HEK293 (cell line): ENCODE results near the gene UBXN6.
A peak's percentile ranks its signal among the peaks of the same experiment; 100 is the strongest.

ENCODE experiments used
- GLIS1 ChIP-seq: fragments of 450-650 bp; formaldehyde crosslinking; IDR thresholded peaks from 2 replicates; pipeline ENCODE4 v1.5.1; 2016; ENCODE audit warnings: missing biosample characterization, missing genetic modification characterization
- HOXA7 ChIP-seq: sonication (generic); formaldehyde crosslinking; IDR thresholded peaks from 2 replicates; pipeline ENCODE4 v1.8.1; 2022; ENCODE audit warnings: missing genetic modification reagents, borderline replicate concordance
- KLF10 ChIP-seq: fragments of 450-650 bp; IDR thresholded peaks from 2 replicates; pipeline ENCODE4 v1.5.1; 2018; ENCODE audit warnings: missing biosample characterization, mild to moderate bottlenecking, missing genetic modification characterization
- KLF8 ChIP-seq: fragments of 450-650 bp; formaldehyde crosslinking; IDR thresholded peaks from 2 replicates; pipeline ENCODE4 v1.5.1; 2016; ENCODE audit warnings: missing biosample characterization, missing genetic modification characterization
- PRDM1 ChIP-seq: fragments of 450-650 bp; formaldehyde crosslinking; IDR thresholded peaks from 2 replicates; pipeline ENCODE4; 2016; ENCODE audit warnings: missing biosample characterization, missing genetic modification characterization
- TRIM28 ChIP-seq: IDR thresholded peaks from 2 replicates; pipeline ENCODE4 v1.6.1; 2011; ENCODE audit warnings: low read length, control low read depth, borderline replicate concordance
- WT1 ChIP-seq: fragments of 450-650 bp; formaldehyde crosslinking; IDR thresholded peaks from 2 replicates; pipeline ENCODE4 v1.5.1; 2016; ENCODE audit warnings: missing biosample characterization, missing genetic modification characterization
- ZEB2 ChIP-seq: fragments of 450-650 bp; formaldehyde crosslinking; IDR thresholded peaks from 2 replicates; pipeline ENCODE4 v1.5.1; 2016; ENCODE audit warnings: missing biosample characterization, missing genetic modification characterization
- ZFP41 ChIP-seq: fragments of 450-650 bp; formaldehyde crosslinking; IDR thresholded peaks from 2 replicates; pipeline ENCODE4 v1.5.1; 2016; ENCODE audit warnings: missing biosample characterization, missing genetic modification characterization, borderline replicate concordance
- ZNF211 ChIP-seq: fragments of 450-650 bp; formaldehyde crosslinking; IDR thresholded peaks from 2 replicates; pipeline ENCODE4 v1.5.1; 2016; ENCODE audit warnings: low read depth, missing biosample characterization, missing genetic modification characterization
- ZNF248 ChIP-seq: fragments of 450-650 bp; formaldehyde crosslinking; IDR thresholded peaks from 2 replicates; pipeline ENCODE4 v1.5.1; 2017; ENCODE audit warnings: missing biosample characterization, missing genetic modification characterization
- ZNF366 ChIP-seq: fragments of 450-650 bp; formaldehyde crosslinking; conservative IDR thresholded peaks from 2 replicates; pipeline ENCODE4 v1.5.1; 2016; ENCODE audit warnings: missing biosample characterization, missing genetic modification characterization
- ZNF521 ChIP-seq: fragments of 450-650 bp; formaldehyde crosslinking; IDR thresholded peaks from 2 replicates; pipeline ENCODE4 v1.5.1; 2017; ENCODE audit warnings: missing biosample characterization, mild to moderate bottlenecking, missing genetic modification characterization
- ZNF549 ChIP-seq: fragments of 450-650 bp; IDR thresholded peaks from 2 replicates; pipeline ENCODE4 v1.5.1; 2018; ENCODE audit warnings: missing biosample characterization, missing genetic modification characterization, mild to moderate bottlenecking, inconsistent platforms, moderate library complexity
- ZNF558 ChIP-seq: fragments of 450-650 bp; formaldehyde crosslinking; IDR thresholded peaks from 2 replicates; pipeline ENCODE4 v1.5.1; 2016; ENCODE audit warnings: missing biosample characterization, missing genetic modification characterization
- ZNF561 ChIP-seq: fragments of 450-650 bp; IDR thresholded peaks from 2 replicates; pipeline ENCODE4 v1.5.1; 2018; ENCODE audit warnings: missing biosample characterization, missing genetic modification characterization, borderline replicate concordance
- ZNF626 ChIP-seq: fragments of 450-650 bp; sonication (Bioruptor Pico); formaldehyde crosslinking; IDR thresholded peaks from 2 replicates; pipeline ENCODE4 v1.5.1; 2018; ENCODE audit warnings: missing biosample characterization, missing genetic modification characterization, inconsistent platforms
- ZNF664 ChIP-seq: fragments of 450-650 bp; formaldehyde crosslinking; IDR thresholded peaks from 2 replicates; pipeline ENCODE4 v1.5.1; 2016; ENCODE audit warnings: missing biosample characterization, missing genetic modification characterization
- ZNF670 ChIP-seq: fragments of 450-650 bp; formaldehyde crosslinking; IDR thresholded peaks from 2 replicates; pipeline ENCODE4 v1.5.1; 2016; ENCODE audit warnings: missing biosample characterization, missing genetic modification characterization, low read depth
- ZNF677 ChIP-seq: fragments of 450-650 bp; IDR thresholded peaks from 2 replicates; pipeline ENCODE4 v1.5.0; 2018; ENCODE audit warnings: missing biosample characterization, mild to moderate bottlenecking, missing genetic modification characterization, moderate library complexity
- ZNF707 ChIP-seq: fragments of 450-650 bp; formaldehyde crosslinking; IDR thresholded peaks from 2 replicates; pipeline ENCODE4 v1.5.1; 2016; ENCODE audit warnings: missing biosample characterization, missing genetic modification characterization
- ZNF792 ChIP-seq: fragments of 450-650 bp; formaldehyde crosslinking; IDR thresholded peaks from 2 replicates; pipeline ENCODE4 v1.5.1; 2016; ENCODE audit warnings: missing biosample characterization, missing genetic modification characterization
- TF ChIP-seq, protein P1 (sequence below): fragments of 450-650 bp; formaldehyde crosslinking; IDR thresholded peaks from 2 replicates; pipeline ENCODE4 v1.5.1; 2016; ENCODE audit warnings: missing biosample characterization, missing genetic modification characterization
- TF ChIP-seq, protein P2 (sequence below): fragments of 450-650 bp; formaldehyde crosslinking; IDR thresholded peaks from 2 replicates; pipeline ENCODE4 v1.5.1; 2017; ENCODE audit warnings: missing biosample characterization, missing genetic modification characterization
- TF ChIP-seq, protein P3 (sequence below): fragments of 450-650 bp; IDR thresholded peaks from 2 replicates; pipeline ENCODE4 v1.5.1; 2018; ENCODE audit warnings: missing biosample characterization, mild to moderate bottlenecking, missing genetic modification characterization
- TF ChIP-seq, protein P4 (sequence below): fragments of 450-650 bp; formaldehyde crosslinking; IDR thresholded peaks from 2 replicates; pipeline ENCODE4 v1.5.1; 2016; ENCODE audit warnings: missing biosample characterization, missing genetic modification characterization
- TF ChIP-seq, protein P5 (sequence below): sonication (generic); formaldehyde crosslinking; IDR thresholded peaks from 2 replicates; pipeline ENCODE4 v1.8.1; 2022; ENCODE audit warnings: mild to moderate bottlenecking, moderate library complexity, missing genetic modification reagents
- TF ChIP-seq, protein P6 (sequence below): fragments of 450-650 bp; formaldehyde crosslinking; IDR thresholded peaks from 2 replicates; pipeline ENCODE4 v1.5.1; 2016; ENCODE audit warnings: missing biosample characterization, missing genetic modification characterization

The UBXN6 gene

DNA sequence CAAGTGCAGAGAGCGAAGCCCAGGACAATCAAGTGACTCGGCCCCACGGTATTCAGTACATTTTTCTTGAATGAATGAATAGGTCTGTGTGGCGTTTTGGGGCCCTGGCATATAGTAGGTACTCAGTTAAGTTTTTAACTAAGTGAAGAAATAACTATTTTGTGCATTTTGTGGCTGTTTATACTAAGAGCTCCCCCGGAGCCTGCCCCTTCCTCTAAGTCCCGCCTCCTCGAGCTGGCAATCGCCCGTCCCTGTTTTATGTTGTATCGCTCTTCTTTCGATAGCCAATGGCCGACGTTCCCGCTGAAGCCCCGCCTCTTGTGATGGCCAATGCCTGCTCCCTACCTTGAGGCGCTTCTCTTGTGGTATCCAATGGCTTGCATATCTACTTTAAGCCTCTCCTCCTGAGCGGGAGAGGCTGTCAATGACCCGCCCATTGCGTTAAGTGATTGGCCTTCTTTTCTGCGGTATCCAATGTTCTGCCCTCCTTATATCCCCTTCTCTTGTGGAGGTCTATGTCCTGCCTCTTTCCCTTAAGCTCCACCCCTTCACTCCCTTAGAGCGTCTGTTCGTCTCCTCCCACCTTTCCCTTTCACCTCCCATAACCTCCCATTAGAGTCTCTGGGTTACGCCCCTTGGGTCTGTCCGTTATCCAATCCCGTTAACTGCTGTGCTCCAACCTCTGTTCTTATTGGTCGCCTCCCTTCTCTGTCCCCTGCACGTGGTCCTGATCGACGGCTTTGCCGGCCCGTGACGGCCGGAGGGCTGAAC, 14.0 kb upstream of the UBXN6 start (continued):
- peak; percentile 91 for TF ChIP-seq WT1 (tag by site-specific recombination)
- TF ChIP-seq ZNF211 = no peak
- peak; percentile 98 for TF ChIP-seq ZNF664 (tag by site-specific recombination)
- TF ChIP-seq, protein P1, sequence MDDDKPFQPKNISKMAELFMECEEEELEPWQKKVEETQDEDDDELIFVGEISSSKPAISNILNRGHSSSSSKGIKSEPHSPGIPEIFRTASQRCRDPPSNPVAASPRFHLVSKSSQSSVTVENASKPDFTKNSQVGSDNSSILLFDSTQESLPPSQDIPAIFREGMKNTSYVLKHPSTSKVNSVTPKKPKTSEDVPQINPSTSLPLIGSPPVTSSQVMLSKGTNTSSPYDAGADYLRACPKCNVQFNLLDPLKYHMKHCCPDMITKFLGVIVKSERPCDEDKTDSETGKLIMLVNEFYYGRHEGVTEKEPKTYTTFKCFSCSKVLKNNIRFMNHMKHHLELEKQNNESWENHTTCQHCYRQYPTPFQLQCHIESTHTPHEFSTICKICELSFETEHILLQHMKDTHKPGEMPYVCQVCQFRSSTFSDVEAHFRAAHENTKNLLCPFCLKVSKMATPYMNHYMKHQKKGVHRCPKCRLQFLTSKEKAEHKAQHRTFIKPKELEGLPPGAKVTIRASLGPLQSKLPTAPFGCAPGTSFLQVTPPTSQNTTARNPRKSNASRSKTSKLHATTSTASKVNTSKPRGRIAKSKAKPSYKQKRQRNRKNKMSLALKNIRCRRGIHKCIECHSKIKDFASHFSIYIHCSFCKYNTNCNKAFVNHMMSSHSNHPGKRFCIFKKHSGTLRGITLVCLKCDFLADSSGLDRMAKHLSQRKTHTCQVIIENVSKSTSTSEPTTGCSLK (tag by site-specific recombination) = no peak
- peak; percentile 100 for TF ChIP-seq ZNF366
- TF ChIP-seq, protein P2, sequence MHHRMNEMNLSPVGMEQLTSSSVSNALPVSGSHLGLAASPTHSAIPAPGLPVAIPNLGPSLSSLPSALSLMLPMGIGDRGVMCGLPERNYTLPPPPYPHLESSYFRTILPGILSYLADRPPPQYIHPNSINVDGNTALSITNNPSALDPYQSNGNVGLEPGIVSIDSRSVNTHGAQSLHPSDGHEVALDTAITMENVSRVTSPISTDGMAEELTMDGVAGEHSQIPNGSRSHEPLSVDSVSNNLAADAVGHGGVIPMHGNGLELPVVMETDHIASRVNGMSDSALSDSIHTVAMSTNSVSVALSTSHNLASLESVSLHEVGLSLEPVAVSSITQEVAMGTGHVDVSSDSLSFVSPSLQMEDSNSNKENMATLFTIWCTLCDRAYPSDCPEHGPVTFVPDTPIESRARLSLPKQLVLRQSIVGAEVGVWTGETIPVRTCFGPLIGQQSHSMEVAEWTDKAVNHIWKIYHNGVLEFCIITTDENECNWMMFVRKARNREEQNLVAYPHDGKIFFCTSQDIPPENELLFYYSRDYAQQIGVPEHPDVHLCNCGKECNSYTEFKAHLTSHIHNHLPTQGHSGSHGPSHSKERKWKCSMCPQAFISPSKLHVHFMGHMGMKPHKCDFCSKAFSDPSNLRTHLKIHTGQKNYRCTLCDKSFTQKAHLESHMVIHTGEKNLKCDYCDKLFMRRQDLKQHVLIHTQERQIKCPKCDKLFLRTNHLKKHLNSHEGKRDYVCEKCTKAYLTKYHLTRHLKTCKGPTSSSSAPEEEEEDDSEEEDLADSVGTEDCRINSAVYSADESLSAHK (tag by site-specific recombination) = no peak
- TF ChIP-seq, protein P3, sequence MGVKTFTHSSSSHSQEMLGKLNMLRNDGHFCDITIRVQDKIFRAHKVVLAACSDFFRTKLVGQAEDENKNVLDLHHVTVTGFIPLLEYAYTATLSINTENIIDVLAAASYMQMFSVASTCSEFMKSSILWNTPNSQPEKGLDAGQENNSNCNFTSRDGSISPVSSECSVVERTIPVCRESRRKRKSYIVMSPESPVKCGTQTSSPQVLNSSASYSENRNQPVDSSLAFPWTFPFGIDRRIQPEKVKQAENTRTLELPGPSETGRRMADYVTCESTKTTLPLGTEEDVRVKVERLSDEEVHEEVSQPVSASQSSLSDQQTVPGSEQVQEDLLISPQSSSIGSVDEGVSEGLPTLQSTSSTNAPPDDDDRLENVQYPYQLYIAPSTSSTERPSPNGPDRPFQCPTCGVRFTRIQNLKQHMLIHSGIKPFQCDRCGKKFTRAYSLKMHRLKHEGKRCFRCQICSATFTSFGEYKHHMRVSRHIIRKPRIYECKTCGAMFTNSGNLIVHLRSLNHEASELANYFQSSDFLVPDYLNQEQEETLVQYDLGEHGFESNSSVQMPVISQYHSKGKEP (tag by site-specific recombination) = peak; percentile 12; the same call in 1 of the 2 replicates
- peak; percentile 35; the same call in 1 of the 2 replicates for TF ChIP-seq KLF10 (tag by site-specific recombination)
- TF ChIP-seq ZNF707 (tag by site-specific recombination) = no peak
- peak; percentile 56; the same call in 1 of the 2 replicates for TF ChIP-seq GLIS1
- TF ChIP-seq, protein P4, sequence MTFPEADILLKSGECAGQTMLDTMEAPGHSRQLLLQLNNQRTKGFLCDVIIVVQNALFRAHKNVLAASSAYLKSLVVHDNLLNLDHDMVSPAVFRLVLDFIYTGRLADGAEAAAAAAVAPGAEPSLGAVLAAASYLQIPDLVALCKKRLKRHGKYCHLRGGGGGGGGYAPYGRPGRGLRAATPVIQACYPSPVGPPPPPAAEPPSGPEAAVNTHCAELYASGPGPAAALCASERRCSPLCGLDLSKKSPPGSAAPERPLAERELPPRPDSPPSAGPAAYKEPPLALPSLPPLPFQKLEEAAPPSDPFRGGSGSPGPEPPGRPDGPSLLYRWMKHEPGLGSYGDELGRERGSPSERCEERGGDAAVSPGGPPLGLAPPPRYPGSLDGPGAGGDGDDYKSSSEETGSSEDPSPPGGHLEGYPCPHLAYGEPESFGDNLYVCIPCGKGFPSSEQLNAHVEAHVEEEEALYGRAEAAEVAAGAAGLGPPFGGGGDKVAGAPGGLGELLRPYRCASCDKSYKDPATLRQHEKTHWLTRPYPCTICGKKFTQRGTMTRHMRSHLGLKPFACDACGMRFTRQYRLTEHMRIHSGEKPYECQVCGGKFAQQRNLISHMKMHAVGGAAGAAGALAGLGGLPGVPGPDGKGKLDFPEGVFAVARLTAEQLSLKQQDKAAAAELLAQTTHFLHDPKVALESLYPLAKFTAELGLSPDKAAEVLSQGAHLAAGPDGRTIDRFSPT (tag by site-specific recombination) = no peak
- no peak for TF ChIP-seq HOXA7
- TF ChIP-seq, protein P5, sequence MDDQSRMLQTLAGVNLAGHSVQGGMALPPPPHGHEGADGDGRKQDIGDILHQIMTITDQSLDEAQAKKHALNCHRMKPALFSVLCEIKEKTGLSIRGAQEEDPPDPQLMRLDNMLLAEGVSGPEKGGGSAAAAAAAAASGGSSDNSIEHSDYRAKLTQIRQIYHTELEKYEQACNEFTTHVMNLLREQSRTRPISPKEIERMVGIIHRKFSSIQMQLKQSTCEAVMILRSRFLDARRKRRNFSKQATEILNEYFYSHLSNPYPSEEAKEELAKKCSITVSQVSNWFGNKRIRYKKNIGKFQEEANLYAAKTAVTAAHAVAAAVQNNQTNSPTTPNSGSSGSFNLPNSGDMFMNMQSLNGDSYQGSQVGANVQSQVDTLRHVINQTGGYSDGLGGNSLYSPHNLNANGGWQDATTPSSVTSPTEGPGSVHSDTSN = peak; percentile 99
- 0 out of 2 replicates have a peak, but pooled peaks have one; percentile 38 for TF ChIP-seq ZNF561
- no peak for TF ChIP-seq ZNF670 (tag by site-specific recombination)
- no peak for TF ChIP-seq ZNF521 (tag by site-specific recombination)
- TF ChIP-seq ZNF677 (tag by site-specific recombination) = no peak
- TF ChIP-seq KLF8 (tag by site-specific recombination) = peak; percentile 86
- TF ChIP-seq TRIM28 = no peak
- TF ChIP-seq ZFP41 = no peak
- TF ChIP-seq ZNF248 = no peak
- no peak for TF ChIP-seq ZNF549
- no peak for TF ChIP-seq ZNF792 (tag by site-specific recombination)
- peak; percentile 16; the same call in 1 of the 2 replicates for TF ChIP-seq ZEB2
- TF ChIP-seq ZNF626 (tag by site-specific recombination) = no peak
- TF ChIP-seq PRDM1 (tag by site-specific recombination) = no peak
- no peak for TF ChIP-seq ZNF558 (tag by site-specific recombination)
- TF ChIP-seq, protein P6, sequence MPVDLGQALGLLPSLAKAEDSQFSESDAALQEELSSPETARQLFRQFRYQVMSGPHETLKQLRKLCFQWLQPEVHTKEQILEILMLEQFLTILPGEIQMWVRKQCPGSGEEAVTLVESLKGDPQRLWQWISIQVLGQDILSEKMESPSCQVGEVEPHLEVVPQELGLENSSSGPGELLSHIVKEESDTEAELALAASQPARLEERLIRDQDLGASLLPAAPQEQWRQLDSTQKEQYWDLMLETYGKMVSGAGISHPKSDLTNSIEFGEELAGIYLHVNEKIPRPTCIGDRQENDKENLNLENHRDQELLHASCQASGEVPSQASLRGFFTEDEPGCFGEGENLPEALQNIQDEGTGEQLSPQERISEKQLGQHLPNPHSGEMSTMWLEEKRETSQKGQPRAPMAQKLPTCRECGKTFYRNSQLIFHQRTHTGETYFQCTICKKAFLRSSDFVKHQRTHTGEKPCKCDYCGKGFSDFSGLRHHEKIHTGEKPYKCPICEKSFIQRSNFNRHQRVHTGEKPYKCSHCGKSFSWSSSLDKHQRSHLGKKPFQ (tag by site-specific recombination) = no peak
